HepG2 (cell line): Measurements from ENCODE around the gene CLIP2. TPM values are rescaled to one million over a fixed set of nuclear protein-coding genes. Genes with fewer than 3 reads are reported as not detected.

Experiments
- ARID2 ChIP-seq: sonication (generic); formaldehyde crosslinking; IDR thresholded peaks from 2 replicates; pipeline ENCODE4 v1.8.1; 2022; ENCODE audit warnings: mild to moderate bottlenecking, missing genetic modification reagents, borderline replicate concordance
- CHCHD3 ChIP-seq: sonication (generic); formaldehyde crosslinking; IDR thresholded peaks from 2 replicates; pipeline ENCODE4 v1.8.0; 2022; ENCODE audit warnings: mild to moderate bottlenecking, missing genetic modification reagents, moderate library complexity
- HNRNPL ChIP-seq: fragments of 200-400 bp; formaldehyde crosslinking; IDR thresholded peaks from 2 replicates; pipeline ENCODE4 v1.6.1; 2017; ENCODE audit warnings: mild to moderate bottlenecking, low read depth, low read length
- NFYC ChIP-seq: IDR thresholded peaks from 2 replicates; pipeline ENCODE4 v1.6.1; 2016; ENCODE audit warnings: missing genetic modification reagents, missing compliant biosample characterization
- POLR2AphosphoS5 ChIP-seq: IDR thresholded peaks from 2 replicates; pipeline ENCODE4 v1.6.1; 2012; ENCODE audit warnings: low read depth, low read length
- RARA ChIP-seq: IDR thresholded peaks from 2 replicates; pipeline ENCODE4 v1.6.1; 2016; ENCODE audit warnings: missing genetic modification reagents, missing compliant biosample characterization
- SNAPC2 ChIP-seq: sonication (generic); formaldehyde crosslinking; IDR thresholded peaks from 2 replicates; pipeline ENCODE4 v1.8.1; 2022; ENCODE audit warnings: mild to moderate bottlenecking, missing genetic modification reagents
- YEATS2 ChIP-seq: sonication (generic); formaldehyde crosslinking; IDR thresholded peaks from 2 replicates; pipeline ENCODE4 v1.4.0; 2020; ENCODE audit warnings: missing genetic modification reagents, borderline replicate concordance
- ZKSCAN5 ChIP-seq: sonication (generic); formaldehyde crosslinking; IDR thresholded peaks from 2 replicates; pipeline ENCODE4 v1.5.1; 2020; ENCODE audit warnings: mild to moderate bottlenecking, missing genetic modification reagents
- ZNF547 ChIP-seq: sonication (generic); formaldehyde crosslinking; IDR thresholded peaks from 2 replicates; pipeline ENCODE4 v1.5.1; 2020; ENCODE audit warnings: mild to moderate bottlenecking, missing genetic modification reagents
- ZNF678 ChIP-seq: sonication (generic); formaldehyde crosslinking; IDR thresholded peaks from 2 replicates; pipeline ENCODE4 v1.4.0; 2020; ENCODE audit warnings: mild to moderate bottlenecking, missing genetic modification reagents
- polyA plus RNA-seq, 8 experiments: library from polyadenylated mRNA; depleted of rRNA in 3 of 8; stranded (reverse) in 7 of 8; unstranded in 1 of 8; fragments of >200 nt; fragmentation: Illumina TruSeq in 4 of 8; extraction: Trizol in 4 of 8; gene quantifications; 2 replicates each; pipeline versions ENCODE4 v1.2.1 to v1.2.3, GENCODE V29; 2011 to 2016; ENCODE audit warnings: low read depth in 4 of 8, missing spikeins in 1 of 8, mixed read lengths in 1 of 8; ENCODE audit not compliant: insufficient read depth in 1 of 8
- total RNA-seq, 5 experiments: library from RNA; depleted of rRNA; stranded (reverse); fragments of >200 nt; fragmentation: Illumina TruSeq; extraction: Trizol; gene quantifications; 2 replicates each; pipeline ENCODE4 v1.2.3, GENCODE V29; 2016; ENCODE audit warnings: low read depth in 1 of 5
- TF ChIP-seq, protein P1 (sequence below): sonication (generic); formaldehyde crosslinking; IDR thresholded peaks from 2 replicates; pipeline ENCODE4 v1.5.0; 2020; ENCODE audit warnings: mild to moderate bottlenecking, missing genetic modification reagents, borderline replicate concordance
- TF ChIP-seq, protein P2 (sequence below): IDR thresholded peaks from 2 replicates; pipeline ENCODE4 v1.6.1; 2016
- TF ChIP-seq, protein P3 (sequence below): sonication (generic); formaldehyde crosslinking; IDR thresholded peaks from 2 replicates; pipeline ENCODE4 v1.5.0; 2020; ENCODE audit warnings: missing genetic modification reagents, mild to moderate bottlenecking, borderline replicate concordance
- TF ChIP-seq, protein P4 (sequence below): sonication (generic); formaldehyde crosslinking; IDR thresholded peaks from 2 replicates; pipeline ENCODE4 v1.8.0; 2023; ENCODE audit warnings: mild to moderate bottlenecking, missing genetic modification reagents
- TF ChIP-seq, protein P5 (sequence below): sonication (generic); formaldehyde crosslinking; IDR thresholded peaks from 2 replicates; pipeline ENCODE4 v1.4.0; 2020; ENCODE audit warnings: missing genetic modification reagents, borderline replicate concordance
- TF ChIP-seq, protein P6 (sequence below): sonication (generic); formaldehyde crosslinking; IDR thresholded peaks from 2 replicates; pipeline ENCODE4 v1.8.0; 2022; ENCODE audit warnings: mild to moderate bottlenecking, missing genetic modification reagents, moderate library complexity

The CLIP2 gene
- total and polyA plus RNA-seq, 2 of the 13 experiments (the other 11 are each of a cell fraction or from before 2014, with no cell fraction given), result 6.5 to 17.4 TPM

DNA sequence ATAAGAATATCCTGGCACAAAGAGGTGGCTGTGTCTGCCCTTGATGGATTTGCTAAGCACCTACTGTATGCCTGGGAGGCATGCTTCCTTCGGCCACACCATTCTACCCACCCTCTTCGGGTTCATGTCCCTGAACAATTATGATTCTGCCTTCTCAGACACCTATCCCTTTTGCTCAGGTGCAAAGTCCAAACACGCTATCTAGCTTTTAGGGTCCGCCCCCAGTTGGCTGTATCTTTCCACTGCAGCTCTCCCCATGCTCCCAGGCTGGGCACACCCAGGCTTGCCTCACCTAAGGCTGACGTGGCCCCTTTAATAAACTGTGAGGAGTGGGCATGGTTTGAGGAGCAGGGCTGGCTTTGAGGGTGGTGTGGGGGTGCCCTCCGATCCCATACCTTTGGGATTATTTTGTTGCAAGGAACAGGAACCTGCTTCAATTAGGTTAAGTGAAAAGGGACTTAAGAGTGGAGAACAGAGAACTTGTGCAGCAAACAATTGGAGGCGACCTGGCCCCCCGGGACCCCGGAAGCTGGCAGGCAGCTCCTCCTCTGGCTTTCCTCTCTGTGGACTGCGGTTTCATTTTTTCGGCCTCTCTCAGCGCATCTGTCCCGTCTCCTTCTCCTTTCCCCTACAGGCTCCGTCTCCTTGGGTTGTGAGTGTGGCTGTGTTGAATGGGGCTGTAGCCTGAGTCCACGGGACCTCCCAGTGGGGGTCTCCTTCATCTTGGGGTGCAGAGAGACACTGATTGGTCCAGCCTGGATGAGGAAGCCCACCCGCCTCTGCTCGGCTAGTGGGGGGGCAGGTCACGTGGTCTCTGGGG lies 3.8 kb downstream of the CLIP2 start (continued):
- TF ChIP-seq, protein P1, sequence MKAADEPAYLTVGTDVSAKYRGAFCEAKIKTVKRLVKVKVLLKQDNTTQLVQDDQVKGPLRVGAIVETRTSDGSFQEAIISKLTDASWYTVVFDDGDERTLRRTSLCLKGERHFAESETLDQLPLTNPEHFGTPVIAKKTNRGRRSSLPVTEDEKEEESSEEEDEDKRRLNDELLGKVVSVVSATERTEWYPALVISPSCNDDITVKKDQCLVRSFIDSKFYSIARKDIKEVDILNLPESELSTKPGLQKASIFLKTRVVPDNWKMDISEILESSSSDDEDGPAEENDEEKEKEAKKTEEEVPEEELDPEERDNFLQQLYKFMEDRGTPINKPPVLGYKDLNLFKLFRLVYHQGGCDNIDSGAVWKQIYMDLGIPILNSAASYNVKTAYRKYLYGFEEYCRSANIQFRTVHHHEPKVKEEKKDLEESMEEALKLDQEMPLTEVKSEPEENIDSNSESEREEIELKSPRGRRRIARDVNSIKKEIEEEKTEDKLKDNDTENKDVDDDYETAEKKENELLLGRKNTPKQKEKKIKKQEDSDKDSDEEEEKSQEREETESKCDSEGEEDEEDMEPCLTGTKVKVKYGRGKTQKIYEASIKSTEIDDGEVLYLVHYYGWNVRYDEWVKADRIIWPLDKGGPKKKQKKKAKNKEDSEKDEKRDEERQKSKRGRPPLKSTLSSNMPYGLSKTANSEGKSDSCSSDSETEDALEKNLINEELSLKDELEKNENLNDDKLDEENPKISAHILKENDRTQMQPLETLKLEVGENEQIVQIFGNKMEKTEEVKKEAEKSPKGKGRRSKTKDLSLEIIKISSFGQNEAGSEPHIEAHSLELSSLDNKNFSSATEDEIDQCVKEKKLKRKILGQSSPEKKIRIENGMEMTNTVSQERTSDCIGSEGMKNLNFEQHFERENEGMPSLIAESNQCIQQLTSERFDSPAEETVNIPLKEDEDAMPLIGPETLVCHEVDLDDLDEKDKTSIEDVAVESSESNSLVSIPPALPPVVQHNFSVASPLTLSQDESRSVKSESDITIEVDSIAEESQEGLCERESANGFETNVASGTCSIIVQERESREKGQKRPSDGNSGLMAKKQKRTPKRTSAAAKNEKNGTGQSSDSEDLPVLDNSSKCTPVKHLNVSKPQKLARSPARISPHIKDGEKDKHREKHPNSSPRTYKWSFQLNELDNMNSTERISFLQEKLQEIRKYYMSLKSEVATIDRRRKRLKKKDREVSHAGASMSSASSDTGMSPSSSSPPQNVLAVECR (CRISPR knock-in tag), result peak; percentile 63; the same call in 1 of the 2 replicates
- TF ChIP-seq, protein P2, sequence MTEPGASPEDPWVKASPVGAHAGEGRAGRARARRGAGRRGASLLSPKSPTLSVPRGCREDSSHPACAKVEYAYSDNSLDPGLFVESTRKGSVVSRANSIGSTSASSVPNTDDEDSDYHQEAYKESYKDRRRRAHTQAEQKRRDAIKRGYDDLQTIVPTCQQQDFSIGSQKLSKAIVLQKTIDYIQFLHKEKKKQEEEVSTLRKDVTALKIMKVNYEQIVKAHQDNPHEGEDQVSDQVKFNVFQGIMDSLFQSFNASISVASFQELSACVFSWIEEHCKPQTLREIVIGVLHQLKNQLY (CRISPR knock-in tag), result 0 out of 2 replicates have a peak, but pooled peaks have one; percentile 9
- TF ChIP-seq, protein P3, sequence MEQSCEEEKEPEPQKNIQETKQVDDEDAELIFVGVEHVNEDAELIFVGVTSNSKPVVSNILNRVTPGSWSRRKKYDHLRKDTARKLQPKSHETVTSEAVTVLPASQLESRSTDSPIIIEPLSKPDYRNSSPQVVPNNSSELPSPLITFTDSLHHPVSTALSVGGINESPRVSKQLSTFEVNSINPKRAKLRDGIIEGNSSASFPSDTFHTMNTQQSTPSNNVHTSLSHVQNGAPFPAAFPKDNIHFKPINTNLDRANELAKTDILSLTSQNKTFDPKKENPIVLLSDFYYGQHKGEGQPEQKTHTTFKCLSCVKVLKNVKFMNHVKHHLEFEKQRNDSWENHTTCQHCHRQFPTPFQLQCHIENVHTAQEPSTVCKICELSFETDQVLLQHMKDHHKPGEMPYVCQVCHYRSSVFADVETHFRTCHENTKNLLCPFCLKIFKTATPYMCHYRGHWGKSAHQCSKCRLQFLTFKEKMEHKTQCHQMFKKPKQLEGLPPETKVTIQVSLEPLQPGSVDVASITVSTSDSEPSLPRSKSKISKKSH, result no peak
- TF ChIP-seq SNAPC2, result no peak
- TF ChIP-seq ZKSCAN5 (CRISPR knock-in tag), result no peak
- no peak for TF ChIP-seq YEATS2 (CRISPR knock-in tag)
- peak; percentile 53; the same call in 1 of the 2 replicates for TF ChIP-seq HNRNPL
- TF ChIP-seq, protein P4, sequence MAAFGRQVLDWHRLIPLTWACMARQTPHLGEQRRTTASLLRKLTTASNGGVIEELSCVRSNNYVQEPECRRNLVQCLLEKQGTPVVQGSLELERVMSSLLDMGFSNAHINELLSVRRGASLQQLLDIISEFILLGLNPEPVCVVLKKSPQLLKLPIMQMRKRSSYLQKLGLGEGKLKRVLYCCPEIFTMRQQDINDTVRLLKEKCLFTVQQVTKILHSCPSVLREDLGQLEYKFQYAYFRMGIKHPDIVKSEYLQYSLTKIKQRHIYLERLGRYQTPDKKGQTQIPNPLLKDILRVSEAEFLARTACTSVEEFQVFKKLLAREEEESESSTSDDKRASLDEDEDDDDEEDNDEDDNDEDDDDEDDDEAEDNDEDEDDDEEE (CRISPR knock-in tag), result peak; percentile 68; the same call in 1 of the 2 replicates
- peak; percentile 65 for TF ChIP-seq POLR2AphosphoS5
- no peak for TF ChIP-seq CHCHD3
- TF ChIP-seq ZNF547 (CRISPR knock-in tag), result peak; percentile 38; the same call in 1 of the 2 replicates
- TF ChIP-seq ZNF678 (CRISPR knock-in tag), result no peak
- TF ChIP-seq, protein P5, sequence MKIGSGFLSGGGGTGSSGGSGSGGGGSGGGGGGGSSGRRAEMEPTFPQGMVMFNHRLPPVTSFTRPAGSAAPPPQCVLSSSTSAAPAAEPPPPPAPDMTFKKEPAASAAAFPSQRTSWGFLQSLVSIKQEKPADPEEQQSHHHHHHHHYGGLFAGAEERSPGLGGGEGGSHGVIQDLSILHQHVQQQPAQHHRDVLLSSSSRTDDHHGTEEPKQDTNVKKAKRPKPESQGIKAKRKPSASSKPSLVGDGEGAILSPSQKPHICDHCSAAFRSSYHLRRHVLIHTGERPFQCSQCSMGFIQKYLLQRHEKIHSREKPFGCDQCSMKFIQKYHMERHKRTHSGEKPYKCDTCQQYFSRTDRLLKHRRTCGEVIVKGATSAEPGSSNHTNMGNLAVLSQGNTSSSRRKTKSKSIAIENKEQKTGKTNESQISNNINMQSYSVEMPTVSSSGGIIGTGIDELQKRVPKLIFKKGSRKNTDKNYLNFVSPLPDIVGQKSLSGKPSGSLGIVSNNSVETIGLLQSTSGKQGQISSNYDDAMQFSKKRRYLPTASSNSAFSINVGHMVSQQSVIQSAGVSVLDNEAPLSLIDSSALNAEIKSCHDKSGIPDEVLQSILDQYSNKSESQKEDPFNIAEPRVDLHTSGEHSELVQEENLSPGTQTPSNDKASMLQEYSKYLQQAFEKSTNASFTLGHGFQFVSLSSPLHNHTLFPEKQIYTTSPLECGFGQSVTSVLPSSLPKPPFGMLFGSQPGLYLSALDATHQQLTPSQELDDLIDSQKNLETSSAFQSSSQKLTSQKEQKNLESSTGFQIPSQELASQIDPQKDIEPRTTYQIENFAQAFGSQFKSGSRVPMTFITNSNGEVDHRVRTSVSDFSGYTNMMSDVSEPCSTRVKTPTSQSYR (CRISPR knock-in tag), result no peak
- TF ChIP-seq, protein P6, sequence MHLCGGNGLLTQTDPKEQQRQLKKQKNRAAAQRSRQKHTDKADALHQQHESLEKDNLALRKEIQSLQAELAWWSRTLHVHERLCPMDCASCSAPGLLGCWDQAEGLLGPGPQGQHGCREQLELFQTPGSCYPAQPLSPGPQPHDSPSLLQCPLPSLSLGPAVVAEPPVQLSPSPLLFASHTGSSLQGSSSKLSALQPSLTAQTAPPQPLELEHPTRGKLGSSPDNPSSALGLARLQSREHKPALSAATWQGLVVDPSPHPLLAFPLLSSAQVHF, result no peak
- TF ChIP-seq NFYC (CRISPR knock-in tag), result peak; percentile 39; the same call in 1 of the 2 replicates
- TF ChIP-seq ARID2 (CRISPR knock-in tag), result no peak
- peak; percentile 90 for TF ChIP-seq RARA
